K562 (cell line): ENCODE data around the gene KRTAP10-6. TPM values are rescaled to one million over a fixed set of nuclear protein-coding genes. Genes with fewer than 3 reads are reported as not detected.

ENCODE experiments used
- ATAC-seq: fragments of 200-7000 bp; cut with Tn5 transposase; 3 replicates; pipeline ENCODE4 v1.9.1; 2020; ENCODE audit warnings: moderate library complexity
- BruUV-seq: library from RNA; stranded (reverse); fragments of 400-500 nt; replicated peaks from 2 replicates; lab custom pipeline; 2021; lab: Mats Ljungman, UMichigan
- CTCF ChIA-PET: fragments of 300-600 bp; formaldehyde crosslinking; extraction: SDS; loops from one replicate; lab custom pipeline; 2021; ENCODE audit warnings: low intra/inter-chr PET ratio; lab: Yijun Ruan, JAX
- POLR2A ChIA-PET: fragments of 300-600, 350-650 bp; sonication (Branson Sonifier 250); formaldehyde crosslinking; extraction: SDS; loops from one replicate; lab custom pipeline; 2021; ENCODE audit warnings: antibody characterized with exemption, inconsistent platforms; lab: Yijun Ruan, JAX
- DNase-seq, 4 experiments: peaks; one replicate each; pipeline versions ENCODE4 v3.0.0 to v3.0.0-alpha.2; 2011 to 2018; ENCODE audit warnings: low spot score in 3 of 4, mixed read lengths in 3 of 4; ENCODE audit errors: extremely low read depth in 1 of 4
- FAIRE-seq: peaks from 2 replicates; lab custom pipeline; 2011; peaks lifted over from hg19 to GRCh38; lab: Jason Lieb, UNC
- H2AFZ ChIP-seq: 2 replicates; pipeline ENCODE4 v1.6.0; 2011; ENCODE audit warnings: low read depth, low read length, control low read depth, inconsistent platforms
- H3K27ac ChIP-seq: fragments of 200-600 bp; 3 replicates; pipeline ENCODE4 v1.8.0; 2011; ENCODE audit warnings: low read depth, mild to moderate bottlenecking, control low read depth, inconsistent platforms, low read length, moderate library complexity, mixed read lengths; ENCODE audit errors: extremely low read depth
- H3K27me3 ChIP-seq, 2 experiments: fragments of 300-600 bp in 1 of 2; 2 replicates in 1 of 2; 3 replicates in 1 of 2; pipeline versions ENCODE4 v1.6.0 to v1.8.0; 2011; ENCODE audit warnings: inconsistent platforms in 2 of 2, low read length in 2 of 2, mild to moderate bottlenecking in 1 of 2, mixed read lengths in 1 of 2, moderate library complexity in 1 of 2; ENCODE audit not compliant: control insufficient read depth in 2 of 2, insufficient read depth in 2 of 2
- H3K36me3 ChIP-seq: fragments of 300-600 bp; 3 replicates; pipeline ENCODE4 v1.8.0; 2011; ENCODE audit warnings: mild to moderate bottlenecking, low read length, inconsistent platforms; ENCODE audit not compliant: control insufficient read depth, insufficient read depth
- H3K4me1 ChIP-seq, 2 experiments: fragments of 200-600 bp in 1 of 2; replicated peaks in 1 of 2; 2 replicates in 1 of 2; 3 replicates in 1 of 2; pipeline versions ENCODE4 v1.5.1 to v1.8.0; 2011; ENCODE audit warnings: inconsistent platforms in 2 of 2, low read length in 2 of 2, mild to moderate bottlenecking in 1 of 2, mixed read lengths in 1 of 2, moderate library complexity in 1 of 2; ENCODE audit not compliant: control insufficient read depth in 2 of 2, insufficient read depth in 2 of 2
- H3K4me2 ChIP-seq: 2 replicates; pipeline ENCODE4 v1.6.1; 2011; ENCODE audit warnings: low read length, control low read depth, inconsistent platforms, mixed read lengths; ENCODE audit not compliant: insufficient read depth
- H3K4me3 ChIP-seq: fragments of 200-600 bp; sonication (generic), shearing (Covaris generic); 2 replicates; pipeline ENCODE4 v1.5.1; 2016; ENCODE audit warnings: control low read depth, inconsistent platforms
- H3K79me2 ChIP-seq: fragments of 200-600 bp; 3 replicates; pipeline ENCODE4 v1.8.0; 2011; ENCODE audit warnings: low read length, inconsistent platforms; ENCODE audit not compliant: control insufficient read depth, insufficient read depth
- H3K9ac ChIP-seq, 2 experiments: 2 replicates each; pipeline versions ENCODE4 v1.6.0 to v1.6.1; 2011; ENCODE audit warnings: low read depth in 2 of 2, low read length in 2 of 2, control low read depth in 1 of 2, inconsistent platforms in 1 of 2, mild to moderate bottlenecking in 1 of 2, mixed read lengths in 1 of 2; ENCODE audit not compliant: insufficient read depth in 1 of 2
- H3K9me1 ChIP-seq: one replicate; pipeline ENCODE4 v1.6.0; 2011; ENCODE audit warnings: inconsistent platforms, mild to moderate bottlenecking, low read length, moderate library complexity; ENCODE audit not compliant: control insufficient read depth, insufficient read depth
- H3K9me3 ChIP-seq: replicated peaks from 2 replicates; pipeline ENCODE4 v1.5.1; 2011; ENCODE audit warnings: low read depth, low read length, inconsistent platforms; ENCODE audit not compliant: control insufficient read depth, insufficient read depth
- H4K20me1 ChIP-seq: replicated peaks from 2 replicates; pipeline ENCODE4 v1.6.1; 2011; ENCODE audit warnings: low read length, inconsistent platforms, mixed read lengths; ENCODE audit not compliant: control insufficient read depth, insufficient read depth
- DMBX1 ChIP-seq: fragments of 250-450 bp; sonication (Bioruptor Pico); IDR thresholded peaks from 2 replicates; pipeline ENCODE4 v1.8.0; 2022; ENCODE audit warnings: inconsistent platforms, mild to moderate bottlenecking, moderate library complexity, borderline replicate concordance
- TARDBP ChIP-seq: fragments of 450-650 bp; IDR thresholded peaks from 2 replicates; pipeline ENCODE4 v1.6.1; 2016
- TSHZ1 ChIP-seq: fragments of 250-450 bp; sonication (Bioruptor Pico); IDR thresholded peaks from 2 replicates; pipeline ENCODE4 v1.4.0; 2020; ENCODE audit warnings: mild to moderate bottlenecking, moderate library complexity
- ZNF316 ChIP-seq: fragments of 450-650 bp; IDR thresholded peaks from 2 replicates; pipeline ENCODE4 v1.6.1; 2016
- ZSCAN29 ChIP-seq: fragments of 450-650 bp; IDR thresholded peaks from 2 replicates; pipeline ENCODE4 v1.6.1; 2017
- WGBS: fragments of 100-300 bp; shearing (Covaris generic); methylation state at CpG from one replicate; pipeline ENCODE4 v1.1.6; 2016; ENCODE audit warnings: low coverage, mixed read lengths; ENCODE audit not compliant: insufficient coverage; ENCODE audit errors: missing lambda C conversion rate; 5-methylcytosine and 5-hydroxymethylcytosine counted together
- in situ Hi-C: fragments of 300-500 bp; cut with MboI; formaldehyde crosslinking; loops from 4 replicates; pipeline ENCODE4 v1.15.0; 2018; ENCODE audit warnings: inconsistent platforms, mixed read lengths
- intact Hi-C: fragments of 100-400 bp; cut with micrococcal nuclease; formaldehyde crosslinking; loops from 2 replicates; pipeline ENCODE4 v1.14.2; 2022
- polyA plus RNA-seq, 8 experiments: library from polyadenylated mRNA; depleted of rRNA in 4 of 8; stranded (reverse) in 5 of 8; unstranded in 3 of 8; fragments of >200 nt; fragmentation: Nextera tagmentation in 2 of 8; fragmentation: Illumina TruSeq in 1 of 8; extraction: Ambion mirVana in 2 of 8; extraction: Trizol in 1 of 8; gene quantifications; 2 replicates each; pipeline versions ENCODE4 v1.2.1 to v1.2.3, GENCODE V29; 2011 to 2014; ENCODE audit warnings: inconsistent platforms in 1 of 8, missing spikeins in 1 of 8
- total RNA-seq, 7 experiments: library from RNA; depleted of rRNA in 6 of 7; stranded (reverse); fragments of >200 nt in 6 of 7; fragmentation: Illumina TruSeq in 2 of 7; extraction: Trizol in 2 of 7; gene quantifications; 2 replicates each; pipeline versions ENCODE4 v1.2.1 to v1.2.3, GENCODE V29; 2011 to 2021; ENCODE audit warnings: low replicate concordance in 1 of 7
- TF ChIP-seq, protein P1 (sequence below): fragments of 200-800 bp; sonication (Bioruptor generic); IDR thresholded peaks from 2 replicates; pipeline ENCODE4 v1.6.1; 2016; ENCODE audit warnings: missing genetic modification characterization, missing compliant biosample characterization
- TF ChIP-seq, protein P2 (sequence below): IDR thresholded peaks from 2 replicates; pipeline ENCODE4 v1.6.1; 2016; ENCODE audit warnings: missing genetic modification characterization, missing compliant biosample characterization
- TF ChIP-seq, protein P3 (sequence below): IDR thresholded peaks from 3 replicates; pipeline ENCODE4 v1.6.1; 2011; ENCODE audit warnings: borderline replicate concordance, mild to moderate bottlenecking, moderate library complexity; ENCODE audit not compliant: insufficient read length; ENCODE audit errors: extremely low read depth

KRTAP10-6 gene
- total and polyA plus RNA-seq, 9 of the 15 experiments (the other 6 are each of a cell fraction or from before 2014, with no cell fraction given) = not detected

GRCh38 chr21:44552681-44553080 lies 39.6 kb downstream of the KRTAP10-6 start:
- Histone ChIP-seq H3K79me2 (no peaks in the 10 kb centered on the region), H3K27ac (no peak overlapping the region), H3K9me1 (no peaks in the 10 kb centered on the region), H3K9me3 (no peaks in the 10 kb centered on the region), H3K36me3 (no peaks in the 10 kb centered on the region), H2AFZ (no peak overlapping the region), H3K4me3 (no peak overlapping the region), H3K9ac (no peak overlapping the region), H4K20me1 (0 out of 2 replicates have a peak, but pooled peaks cover 2% of the 10 kb centered on the region), H3K4me2 (no peak overlapping the region), H3K27me3 (peaks cover 42 to 70% of the 10 kb centered on the region in 2 experiments), H3K4me1 (peaks cover 0 to 4% of the 10 kb centered on the region in 2 experiments; a peak in 1 of 5 replicates)
- WGBS = 2% methylated on average over 13 of the region's 13 CpGs
- FAIRE-seq (no peak), ATAC-seq (no peak), DNase-seq (no peak)
- CTCF ChIA-PET = no interaction called here
- POLR2A ChIA-PET = no interaction called here
- TF ChIP-seq DMBX1 (no peak), ZSCAN29 (no peak), TSHZ1 (CRISPR knock-in tag) (no peak), ZNF316 (no peak), TARDBP (no peak)
- TF ChIP-seq, protein P1, sequence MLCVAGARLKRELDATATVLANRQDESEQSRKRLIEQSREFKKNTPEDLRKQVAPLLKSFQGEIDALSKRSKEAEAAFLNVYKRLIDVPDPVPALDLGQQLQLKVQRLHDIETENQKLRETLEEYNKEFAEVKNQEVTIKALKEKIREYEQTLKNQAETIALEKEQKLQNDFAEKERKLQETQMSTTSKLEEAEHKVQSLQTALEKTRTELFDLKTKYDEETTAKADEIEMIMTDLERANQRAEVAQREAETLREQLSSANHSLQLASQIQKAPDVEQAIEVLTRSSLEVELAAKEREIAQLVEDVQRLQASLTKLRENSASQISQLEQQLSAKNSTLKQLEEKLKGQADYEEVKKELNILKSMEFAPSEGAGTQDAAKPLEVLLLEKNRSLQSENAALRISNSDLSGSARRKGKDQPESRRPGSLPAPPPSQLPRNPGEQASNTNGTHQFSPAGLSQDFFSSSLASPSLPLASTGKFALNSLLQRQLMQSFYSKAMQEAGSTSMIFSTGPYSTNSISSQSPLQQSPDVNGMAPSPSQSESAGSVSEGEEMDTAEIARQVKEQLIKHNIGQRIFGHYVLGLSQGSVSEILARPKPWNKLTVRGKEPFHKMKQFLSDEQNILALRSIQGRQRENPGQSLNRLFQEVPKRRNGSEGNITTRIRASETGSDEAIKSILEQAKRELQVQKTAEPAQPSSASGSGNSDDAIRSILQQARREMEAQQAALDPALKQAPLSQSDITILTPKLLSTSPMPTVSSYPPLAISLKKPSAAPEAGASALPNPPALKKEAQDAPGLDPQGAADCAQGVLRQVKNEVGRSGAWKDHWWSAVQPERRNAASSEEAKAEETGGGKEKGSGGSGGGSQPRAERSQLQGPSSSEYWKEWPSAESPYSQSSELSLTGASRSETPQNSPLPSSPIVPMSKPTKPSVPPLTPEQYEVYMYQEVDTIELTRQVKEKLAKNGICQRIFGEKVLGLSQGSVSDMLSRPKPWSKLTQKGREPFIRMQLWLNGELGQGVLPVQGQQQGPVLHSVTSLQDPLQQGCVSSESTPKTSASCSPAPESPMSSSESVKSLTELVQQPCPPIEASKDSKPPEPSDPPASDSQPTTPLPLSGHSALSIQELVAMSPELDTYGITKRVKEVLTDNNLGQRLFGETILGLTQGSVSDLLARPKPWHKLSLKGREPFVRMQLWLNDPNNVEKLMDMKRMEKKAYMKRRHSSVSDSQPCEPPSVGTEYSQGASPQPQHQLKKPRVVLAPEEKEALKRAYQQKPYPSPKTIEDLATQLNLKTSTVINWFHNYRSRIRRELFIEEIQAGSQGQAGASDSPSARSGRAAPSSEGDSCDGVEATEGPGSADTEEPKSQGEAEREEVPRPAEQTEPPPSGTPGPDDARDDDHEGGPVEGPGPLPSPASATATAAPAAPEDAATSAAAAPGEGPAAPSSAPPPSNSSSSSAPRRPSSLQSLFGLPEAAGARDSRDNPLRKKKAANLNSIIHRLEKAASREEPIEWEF (CRISPR knock-in tag) = no peak
- TF ChIP-seq, protein P2, sequence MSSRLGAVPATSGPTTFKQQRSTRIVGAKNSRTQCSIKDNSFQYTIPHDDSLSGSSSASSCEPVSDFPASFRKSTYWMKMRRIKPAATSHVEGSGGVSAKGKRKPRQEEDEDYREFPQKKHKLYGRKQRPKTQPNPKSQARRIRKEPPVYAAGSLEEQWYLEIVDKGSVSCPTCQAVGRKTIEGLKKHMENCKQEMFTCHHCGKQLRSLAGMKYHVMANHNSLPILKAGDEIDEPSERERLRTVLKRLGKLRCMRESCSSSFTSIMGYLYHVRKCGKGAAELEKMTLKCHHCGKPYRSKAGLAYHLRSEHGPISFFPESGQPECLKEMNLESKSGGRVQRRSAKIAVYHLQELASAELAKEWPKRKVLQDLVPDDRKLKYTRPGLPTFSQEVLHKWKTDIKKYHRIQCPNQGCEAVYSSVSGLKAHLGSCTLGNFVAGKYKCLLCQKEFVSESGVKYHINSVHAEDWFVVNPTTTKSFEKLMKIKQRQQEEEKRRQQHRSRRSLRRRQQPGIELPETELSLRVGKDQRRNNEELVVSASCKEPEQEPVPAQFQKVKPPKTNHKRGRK (tag) = no peak
- TF ChIP-seq, protein P3, sequence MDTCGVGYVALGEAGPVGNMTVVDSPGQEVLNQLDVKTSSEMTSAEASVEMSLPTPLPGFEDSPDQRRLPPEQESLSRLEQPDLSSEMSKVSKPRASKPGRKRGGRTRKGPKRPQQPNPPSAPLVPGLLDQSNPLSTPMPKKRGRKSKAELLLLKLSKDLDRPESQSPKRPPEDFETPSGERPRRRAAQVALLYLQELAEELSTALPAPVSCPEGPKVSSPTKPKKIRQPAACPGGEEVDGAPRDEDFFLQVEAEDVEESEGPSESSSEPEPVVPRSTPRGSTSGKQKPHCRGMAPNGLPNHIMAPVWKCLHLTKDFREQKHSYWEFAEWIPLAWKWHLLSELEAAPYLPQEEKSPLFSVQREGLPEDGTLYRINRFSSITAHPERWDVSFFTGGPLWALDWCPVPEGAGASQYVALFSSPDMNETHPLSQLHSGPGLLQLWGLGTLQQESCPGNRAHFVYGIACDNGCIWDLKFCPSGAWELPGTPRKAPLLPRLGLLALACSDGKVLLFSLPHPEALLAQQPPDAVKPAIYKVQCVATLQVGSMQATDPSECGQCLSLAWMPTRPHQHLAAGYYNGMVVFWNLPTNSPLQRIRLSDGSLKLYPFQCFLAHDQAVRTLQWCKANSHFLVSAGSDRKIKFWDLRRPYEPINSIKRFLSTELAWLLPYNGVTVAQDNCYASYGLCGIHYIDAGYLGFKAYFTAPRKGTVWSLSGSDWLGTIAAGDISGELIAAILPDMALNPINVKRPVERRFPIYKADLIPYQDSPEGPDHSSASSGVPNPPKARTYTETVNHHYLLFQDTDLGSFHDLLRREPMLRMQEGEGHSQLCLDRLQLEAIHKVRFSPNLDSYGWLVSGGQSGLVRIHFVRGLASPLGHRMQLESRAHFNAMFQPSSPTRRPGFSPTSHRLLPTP = no peak
- no TSS peak for BruUV-seq
- in situ Hi-C loops (no loop called here), intact Hi-C loops (no loop called here)
